Tibial nerve (tissue), 4 donors: Measurements from ENCODE around the gene SPRR5. TPM values are rescaled to one million over a fixed set of nuclear protein-coding genes. Genes with fewer than 3 reads are reported as not detected.

Experiments used
- DNase-seq, 2 donors: peaks; one replicate each; pipeline ENCODE4 v3.0.0-alpha.2; 2019; ENCODE audit warnings: low spot score in 2 of 2
- H3K27ac ChIP-seq, 4 donors: fragments of 200-600 bp; sonication (generic) in 3 of 4; one replicate each; pipeline ENCODE4 v1.5.1; 2017 to 2019; ENCODE audit warnings: mild to moderate bottlenecking in 1 of 4
- H3K27me3 ChIP-seq, 2 donors: fragments of 200-600 bp; sonication (generic) in 1 of 2; one replicate each; pipeline versions ENCODE4 v1.5.1 to v1.6.0; 2017 to 2019
- H3K36me3 ChIP-seq, 3 donors: fragments of 200-600 bp; sonication (generic); one replicate each; pipeline ENCODE4 v1.5.1; 2018 to 2019
- H3K4me1 ChIP-seq, 4 donors: fragments of 200-600 bp; sonication (generic) in 3 of 4; one replicate each; pipeline ENCODE4 v1.5.1; 2017 to 2019
- H3K4me3 ChIP-seq, 4 donors: fragments of 200-600 bp; sonication (generic) in 3 of 4; one replicate each; pipeline ENCODE4 v1.5.1; 2017 to 2019; ENCODE audit warnings: mild to moderate bottlenecking in 1 of 4, moderate library complexity in 1 of 4
- H3K9me3 ChIP-seq, 4 donors: fragments of 200-600 bp; sonication (generic) in 3 of 4; one replicate each; pipeline ENCODE4 v1.5.1; 2017 to 2019
- CTCF ChIP-seq, 5 experiments: fragments of 200-600 bp in 3 of 5; fragments of 450-650 bp in 2 of 5; sonication (generic) in 3 of 5; IDR thresholded peaks; one replicate each; pipeline ENCODE4 v1.5.1; 2016 to 2019; ENCODE audit warnings: antibody characterized with exemption in 5 of 5, mild to moderate bottlenecking in 3 of 5, moderate library complexity in 2 of 5
- EP300 ChIP-seq, 2 donors: sonication (generic); formaldehyde crosslinking; IDR thresholded peaks; one replicate each; pipeline ENCODE4 v1.6.1; 2017; ENCODE audit warnings: antibody characterized with exemption in 2 of 2, mild to moderate bottlenecking in 1 of 2
- POLR2A ChIP-seq, 2 donors: fragments of 450-650 bp; IDR thresholded peaks; one replicate each; pipeline ENCODE4 v1.6.1; 2017; ENCODE audit warnings: antibody characterized with exemption in 2 of 2, mild to moderate bottlenecking in 2 of 2, moderate library complexity in 2 of 2
- WGBS, 2 donors: methylation state at CpG; one replicate each; pipeline ENCODE4 v1.1.5; 2018; 5-methylcytosine and 5-hydroxymethylcytosine counted together
- total RNA-seq, 4 donors: library from RNA; depleted of rRNA; stranded (reverse); fragments of >200 nt; gene quantifications; one replicate each; pipeline ENCODE4 v1.1.0, GENCODE V29; 2016

Gene SPRR5
- total RNA-seq, 4 donors from 2014 or later = not detected

DNA sequence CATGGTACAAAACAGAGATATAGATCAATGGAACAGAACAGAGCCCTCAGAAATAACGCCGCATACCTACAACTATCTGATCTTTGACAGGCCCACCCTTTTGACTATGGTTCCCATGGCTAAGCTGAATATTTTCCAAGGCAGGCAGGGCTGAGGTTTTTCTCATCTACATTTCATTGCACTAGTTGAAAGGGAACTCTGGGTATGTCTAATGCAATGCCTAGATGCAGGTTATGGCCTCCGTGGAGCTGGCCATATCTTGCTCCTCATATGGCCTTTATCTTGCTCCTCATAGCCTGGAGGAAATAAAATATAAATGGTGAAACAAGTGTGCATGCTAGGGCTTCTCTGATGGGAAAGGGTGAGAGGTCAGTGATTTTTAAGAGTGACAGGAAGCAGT is 10.6 kb downstream of the SPRR5 start:
- no peak for TF ChIP-seq POLR2A (IDR thresholded peaks at IDR 0.05)
- no peak for TF ChIP-seq EP300 (IDR thresholded peaks at IDR 0.05)
- no peak for TF ChIP-seq CTCF (IDR thresholded peaks at IDR 0.05)
- Histone ChIP-seq H3K27me3 (no peaks in the 10 kb centered on the region), H3K27ac (no peak overlapping the region), H3K4me3 (no peak overlapping the region), H3K36me3 (no peaks in the 10 kb centered on the region), H3K9me3 (peaks cover 0 to 4% (median 0%) of the 10 kb centered on the region in 4 donors), H3K4me1 (no peaks in the 10 kb centered on the region)
- no peak for DNase-seq
- 87 to 90% methylated on average over 3 of the region's 3 CpGs for WGBS, 2 donors

DNA sequence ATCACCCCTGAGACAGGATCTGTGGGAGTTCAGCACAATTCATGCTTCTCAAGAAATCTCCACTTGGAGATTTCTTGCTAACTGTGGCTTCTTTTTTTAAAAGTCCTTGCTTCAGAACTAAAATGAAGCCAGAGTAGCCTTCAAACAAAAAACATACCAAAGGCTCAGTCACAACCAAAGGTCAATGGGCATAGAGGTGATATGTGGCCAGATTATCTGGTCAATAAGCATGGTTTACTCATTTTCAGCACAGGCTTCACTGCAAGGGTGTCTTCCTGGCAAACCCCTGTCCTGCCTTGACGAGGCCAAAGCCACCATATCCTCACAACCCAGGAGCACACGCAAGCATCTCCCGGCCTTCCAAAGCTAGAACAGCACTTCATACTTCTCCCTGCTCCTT is 12.3 kb downstream of the SPRR5 start:
- Histone ChIP-seq H3K4me3 (no peak overlapping the region), H3K36me3 (no peaks in the 10 kb centered on the region), H3K27ac (no peak overlapping the region), H3K4me1 (no peaks in the 10 kb centered on the region), H3K27me3 (no peaks in the 10 kb centered on the region), H3K9me3 (no peaks in the 10 kb centered on the region)
- no peak for TF ChIP-seq POLR2A (IDR thresholded peaks at IDR 0.05)
- no peak for TF ChIP-seq EP300 (IDR thresholded peaks at IDR 0.05)
- no peak for TF ChIP-seq CTCF (IDR thresholded peaks at IDR 0.05)
- WGBS, 2 donors = 70 to 83% methylated on average over 3 of the region's 3 CpGs
- DNase-seq = no peak

- TF ChIP-seq POLR2A (IDR thresholded peaks at IDR 0.05) (no peak), EP300 (IDR thresholded peaks at IDR 0.05) (no peak), CTCF (IDR thresholded peaks at IDR 0.05) (no peak)
- DNase-seq = no peak
- Histone ChIP-seq H3K36me3 (no peaks in the 10 kb centered on the region), H3K9me3 (no peaks in the 10 kb centered on the region), H3K27me3 (no peaks in the 10 kb centered on the region), H3K4me3 (no peak overlapping the region), H3K4me1 (no peaks in the 10 kb centered on the region), H3K27ac (no peak overlapping the region)
- WGBS, 2 donors = 86 to 92% methylated on average over 10 of the region's 10 CpGs
Observed at GRCh38 chr1:152959801-152960451, 12.9 kb downstream of the SPRR5 start.

DNA sequence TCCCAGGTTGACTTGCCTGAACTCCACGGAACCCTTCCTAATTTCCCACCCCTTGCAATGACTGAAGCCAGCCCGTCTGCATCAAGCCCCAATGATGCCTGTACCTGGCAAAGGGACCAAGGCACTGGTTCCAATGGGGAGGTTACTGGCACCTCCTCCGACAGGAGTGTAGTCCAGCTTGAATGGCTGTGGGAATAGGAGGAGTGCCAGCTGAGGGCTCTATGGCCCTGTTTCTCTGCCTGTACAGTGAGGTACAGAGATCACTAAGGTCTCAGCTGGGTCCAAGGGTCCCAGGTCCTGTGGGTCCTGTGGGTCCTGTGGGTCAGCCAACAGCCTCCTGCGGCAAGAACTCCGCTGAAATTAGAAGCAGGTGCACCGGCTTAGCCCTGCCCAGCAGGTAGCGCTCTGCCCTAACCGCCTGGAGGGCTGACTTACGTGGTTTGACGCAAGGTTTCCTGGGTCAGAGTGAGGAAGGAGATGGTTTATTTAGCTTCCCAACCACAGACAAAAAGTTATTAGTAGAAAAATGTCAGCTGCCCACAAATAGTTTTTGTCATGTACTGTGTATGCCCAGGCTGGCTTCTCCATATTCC is 13.5 kb downstream of the SPRR5 start:
- Histone ChIP-seq H3K36me3 (no peaks in the 10 kb centered on the region), H3K4me1 (no peaks in the 10 kb centered on the region), H3K9me3 (no peaks in the 10 kb centered on the region), H3K27ac (no peak overlapping the region), H3K4me3 (no peak overlapping the region), H3K27me3 (no peaks in the 10 kb centered on the region)
- DNase-seq = no peak
- TF ChIP-seq EP300 (IDR thresholded peaks at IDR 0.05) = no peak
- no peak for TF ChIP-seq POLR2A (IDR thresholded peaks at IDR 0.05)
- TF ChIP-seq CTCF (IDR thresholded peaks at IDR 0.05) = no peak
- WGBS, 2 donors = 62 to 63% methylated on average over 9 to 10 of the region's 10 CpGs

DNA sequence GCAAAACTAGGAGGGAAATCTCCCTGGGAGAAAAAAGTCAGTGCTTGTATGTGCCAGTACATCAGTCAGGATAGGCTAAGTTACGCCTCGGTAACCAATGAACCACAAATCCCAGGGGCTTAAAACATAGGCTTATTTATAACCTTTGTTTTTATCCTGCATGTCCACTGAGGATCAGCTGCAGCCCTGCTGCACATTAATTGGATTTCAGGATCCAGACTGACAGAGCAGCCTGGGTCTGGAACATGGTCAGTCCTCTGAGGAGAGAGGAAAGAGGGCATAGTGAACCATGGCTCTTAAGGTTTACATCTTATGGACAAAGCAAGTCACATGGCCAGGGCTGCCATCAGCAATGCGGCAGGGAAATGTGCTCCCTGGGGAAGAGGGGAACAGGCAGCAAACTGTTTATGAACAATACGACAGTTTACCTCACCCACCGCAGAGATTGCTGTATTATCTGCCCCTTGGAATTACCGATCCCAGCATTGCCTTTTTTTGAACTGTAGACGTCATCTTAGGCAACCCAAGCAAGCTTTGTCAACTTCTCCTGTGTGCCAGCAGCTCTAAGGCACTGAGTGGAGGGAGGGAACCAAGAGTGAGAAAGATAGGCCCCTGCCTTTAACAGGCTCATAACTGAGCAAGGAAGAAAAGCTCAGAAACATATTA is 14.4 kb downstream of the SPRR5 start:
- TF ChIP-seq POLR2A (IDR thresholded peaks at IDR 0.05) (no peak), EP300 (IDR thresholded peaks at IDR 0.05) (no peak), CTCF (IDR thresholded peaks at IDR 0.05) (no peak)
- DNase-seq = no peak
- 76% methylated on average over 7 of the region's 7 CpGs for WGBS, 2 donors

More for the DNA sequence above, 14.4 kb downstream of the SPRR5 start:
- no peaks in the 10 kb centered on the region for H3K9me3 ChIP-seq
- H3K4me3 ChIP-seq = no peak overlapping the region
- no peaks in the 10 kb centered on the region for H3K4me1 ChIP-seq
- no peak overlapping the region for H3K27ac ChIP-seq
- no peaks in the 10 kb centered on the region for H3K36me3 ChIP-seq
- H3K27me3 ChIP-seq = no peaks in the 10 kb centered on the region
